COR-L47 (cell line): ENCODE results near the gene COG3.

Experiments used
- DNase-seq: peaks from one replicate; lab custom pipeline; 2025; lab: John Stamatoyannopoulos, UW

Gene COG3

GRCh38 chr13:45446181-45446580, 18.6 kb upstream of the COG3 start:
- DNase-seq, result no peak

GRCh38 chr13:45447050-45447661, 17.6 kb upstream of the COG3 start:
- no peak for DNase-seq

GRCh38 chr13:45448965-45449559, 15.7 kb upstream of the COG3 start:
- no peak for DNase-seq

- DNase-seq, result no peak
Measured at GRCh38 chr13:45451282-45451681, 13.5 kb upstream of the COG3 start.

- no peak for DNase-seq
Measured at GRCh38 chr13:45454204-45454603, 10.5 kb upstream of the COG3 start.

- DNase-seq, result no peak
Measured at GRCh38 chr13:45456196-45456972, 8.4 kb upstream of the COG3 start.

- no peak for DNase-seq
Measured at GRCh38 chr13:45464141-45464686, 525 bp upstream of the COG3 start.

- no peak for DNase-seq
Measured at GRCh38 chr13:45466359-45466758, 1.6 kb downstream of the COG3 start.

- DNase-seq, result peak; percentile 33
Measured at GRCh38 chr13:45468635-45469034, 3.9 kb downstream of the COG3 start.

- no peak for DNase-seq
Measured at GRCh38 chr13:45472171-45472705, 7.5 kb downstream of the COG3 start.

- DNase-seq, result no peak
Measured at GRCh38 chr13:45473627-45474026, 8.9 kb downstream of the COG3 start.

- no peak for DNase-seq
Measured at GRCh38 chr13:45474584-45475454, 10.1 kb downstream of the COG3 start.

- no peak for DNase-seq
Measured at GRCh38 chr13:45479661-45480060, 14.9 kb downstream of the COG3 start.

GRCh38 chr13:45481688-45482087, 16.9 kb downstream of the COG3 start:
- no peak for DNase-seq

GRCh38 chr13:45482571-45483173, 17.9 kb downstream of the COG3 start:
- no peak for DNase-seq

GRCh38 chr13:45487604-45488003, 22.9 kb downstream of the COG3 start:
- DNase-seq, result no peak

GRCh38 chr13:45490068-45490467, 25.3 kb downstream of the COG3 start:
- DNase-seq, result no peak

GRCh38 chr13:45492538-45492937, 27.8 kb downstream of the COG3 start:
- DNase-seq, result no peak

GRCh38 chr13:45496942-45497341, 32.2 kb downstream of the COG3 start:
- no peak for DNase-seq

GRCh38 chr13:45500492-45501174, 35.9 kb downstream of the COG3 start:
- no peak for DNase-seq

- no peak for DNase-seq
Measured at GRCh38 chr13:45501175-45501526, 36.4 kb downstream of the COG3 start.
